DMS 273 (cell line): ENCODE results near the gene PAFAH2.

ENCODE experiments used
- DNase-seq: peaks from one replicate; lab custom pipeline; 2025; ENCODE audit not compliant: unreplicated experiment; lab: John Stamatoyannopoulos, UW

The PAFAH2 gene

GRCh38 chr1:26031611-26032220 lies 33.9 kb upstream of the PAFAH2 start:
- no peak for DNase-seq

- no peak for DNase-seq
Observed at GRCh38 chr1:26031196-26031595, 33.3 kb upstream of the PAFAH2 start.

GRCh38 chr1:26029864-26030481 lies 32.1 kb upstream of the PAFAH2 start:
- DNase-seq: peak; percentile 47

GRCh38 chr1:26029054-26029863 lies 31.4 kb upstream of the PAFAH2 start:
- no peak for DNase-seq

- DNase-seq: no peak
Observed at GRCh38 chr1:26028490-26028980, 30.7 kb upstream of the PAFAH2 start.

- no peak for DNase-seq
Observed at GRCh38 chr1:26027716-26028489, 30.0 kb upstream of the PAFAH2 start.

- DNase-seq: no peak
Observed at GRCh38 chr1:26025517-26025916, 27.7 kb upstream of the PAFAH2 start.

- DNase-seq: no peak
Observed at GRCh38 chr1:26025060-26025459, 27.2 kb upstream of the PAFAH2 start.

GRCh38 chr1:26023826-26024225 lies 26.0 kb upstream of the PAFAH2 start:
- no peak for DNase-seq

- peak; percentile 80 for DNase-seq
Observed at GRCh38 chr1:26023009-26023408, 25.1 kb upstream of the PAFAH2 start.

- DNase-seq: peak; percentile 61
Observed at GRCh38 chr1:26022404-26022779, 24.5 kb upstream of the PAFAH2 start.

- DNase-seq: peak; percentile 96
Observed at GRCh38 chr1:26021647-26022403, 24.0 kb upstream of the PAFAH2 start, which contains the start of gene EXTL1. Gene EXTL1, plus strand, starts transcription at chr1:26021775. Its CDS starts 872 bp downstream, at chr1:26022647.

GRCh38 chr1:26020941-26021646 lies 23.2 kb upstream of the PAFAH2 start:
- no peak for DNase-seq

- DNase-seq: no peak
Observed at GRCh38 chr1:26020330-26020768, 22.5 kb upstream of the PAFAH2 start.

GRCh38 chr1:26019641-26020315 lies 21.9 kb upstream of the PAFAH2 start:
- DNase-seq: no peak

GRCh38 chr1:26017606-26018005 lies 19.7 kb upstream of the PAFAH2 start:
- DNase-seq: peak; percentile 54

GRCh38 chr1:26016953-26017545 lies 19.2 kb upstream of the PAFAH2 start:
- DNase-seq: no peak

GRCh38 chr1:26016258-26016952 lies 18.5 kb upstream of the PAFAH2 start:
- peak; percentile 84 for DNase-seq
